Measurements from ENCODE around the gene DCAF10.
A peak's percentile ranks its signal among the peaks of the same experiment; 100 is the strongest.
"Not testable (repeated sequence)": the region's sequence is repeated elsewhere in the genome, so short reads cannot be mapped to it uniquely, and the experiment has no call there.

DCAF10 gene

DNA sequence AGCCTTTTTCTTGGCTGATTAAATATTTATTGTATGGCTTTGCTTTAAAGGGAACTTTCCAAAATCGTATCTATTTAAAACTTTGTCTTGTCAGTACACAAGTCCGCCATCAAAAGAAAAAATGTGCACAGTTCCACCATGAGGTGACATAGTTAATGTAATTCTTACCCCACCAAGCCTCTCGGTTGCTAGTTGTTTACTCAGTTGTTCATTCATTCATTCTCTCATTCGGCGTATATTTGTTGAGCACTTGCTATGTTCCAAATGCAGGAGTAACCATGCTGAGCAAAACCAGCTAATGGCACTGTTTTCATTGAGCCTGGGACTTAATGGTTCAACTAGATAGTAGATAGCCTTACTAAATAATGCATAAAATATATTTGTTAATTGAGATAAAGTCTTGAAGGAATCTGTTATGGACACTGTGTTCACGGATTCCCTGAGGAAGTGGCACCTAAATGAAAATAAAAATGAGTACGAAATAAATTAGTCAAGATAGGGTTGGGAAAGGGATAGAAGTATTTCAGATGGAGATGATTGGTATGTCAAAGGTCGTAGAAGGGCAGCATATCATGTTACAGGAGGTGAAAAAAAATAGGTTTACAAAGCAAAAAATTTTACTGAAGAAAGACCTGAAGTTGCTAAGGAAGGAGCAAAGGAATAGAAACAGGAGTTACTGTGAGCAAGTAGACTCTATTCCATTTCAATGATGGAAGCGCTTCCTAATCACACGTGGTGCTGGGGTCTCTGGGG, 1.5 kb downstream of the DCAF10 start:
- H3K9me3 Mint-ChIP-seq: no peaks in the 10 kb centered on the region
- H3K27ac Mint-ChIP-seq (ENCODE audit: low read depth): peak overlapping the region; percentile 69
- no peak for ATAC-seq (replicated peaks; ENCODE audit: extremely low read depth, poor library complexity, severe bottlenecking)
- H3K27me3 Mint-ChIP-seq: no peaks in the 10 kb centered on the region
- peak overlapping the region; percentile 86 for H3K4me3 Mint-ChIP-seq
- no peak for DNase-seq (ENCODE audit: low spot score in 2 of 2)
- peaks cover 13% of the 10 kb centered on the region for H3K36me3 Mint-ChIP-seq (ENCODE audit: insufficient read depth)
- H3K4me1 Mint-ChIP-seq: peaks cover 26% of the 10 kb centered on the region

DNA sequence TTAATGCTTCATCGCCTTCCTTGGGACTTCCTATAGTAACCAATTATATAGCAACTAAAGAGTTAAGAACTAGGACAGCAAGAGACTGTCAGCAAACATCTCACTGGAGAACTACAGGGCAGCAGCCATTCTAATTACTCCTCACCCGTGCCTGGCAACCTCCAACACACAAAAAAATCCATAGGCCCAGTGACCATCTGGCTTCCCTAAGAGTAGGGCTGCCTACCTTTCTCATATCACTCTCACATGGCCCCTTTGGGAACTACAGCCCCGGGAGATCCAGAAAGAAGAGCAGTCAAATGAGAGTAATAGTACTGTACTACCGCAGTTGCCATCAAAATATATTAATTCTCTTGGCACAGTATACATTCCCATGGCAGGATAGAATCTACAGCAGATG, 5.7 kb downstream of the DCAF10 start:
- Mint-ChIP-seq H3K4me1 (peaks cover 33% of the 10 kb centered on the region), H3K27me3 (no peaks in the 10 kb centered on the region), H3K9me3 (no peaks in the 10 kb centered on the region), H3K27ac (ENCODE audit: low read depth) (no peak overlapping the region), H3K36me3 (ENCODE audit: insufficient read depth) (peaks cover 7% of the 10 kb centered on the region), H3K4me3 (no peak overlapping the region)
- ATAC-seq (replicated peaks; ENCODE audit: extremely low read depth, poor library complexity, severe bottlenecking) (no peak), DNase-seq (ENCODE audit: low spot score in 2 of 2) (no peak)

DNA sequence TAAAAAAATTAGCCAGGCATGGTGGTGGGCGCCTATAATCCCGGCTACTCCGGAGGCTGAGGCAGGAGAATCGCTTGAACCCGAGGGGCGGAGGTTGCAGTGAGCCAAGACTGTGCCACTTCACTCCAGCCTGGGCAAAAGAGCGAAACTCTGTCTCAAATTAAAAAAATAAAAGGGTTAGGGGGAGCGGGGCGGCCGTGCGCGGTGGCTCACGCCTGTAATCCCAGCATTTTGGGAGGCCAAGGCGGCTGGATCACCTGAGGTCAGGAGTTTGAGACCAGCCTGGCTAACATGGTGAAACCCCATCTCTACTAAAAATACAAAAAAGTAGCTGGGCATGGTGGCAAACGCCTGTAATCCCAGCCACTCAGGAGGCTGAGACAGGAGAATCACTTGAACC, 9.1 kb downstream of the DCAF10 start:
- H3K36me3 Mint-ChIP-seq (ENCODE audit: insufficient read depth); H3K27ac Mint-ChIP-seq (ENCODE audit: low read depth); H3K4me3 Mint-ChIP-seq; H3K27me3 Mint-ChIP-seq; H3K9me3 Mint-ChIP-seq; ATAC-seq (replicated peaks; ENCODE audit: extremely low read depth, poor library complexity, severe bottlenecking); DNase-seq (ENCODE audit: low spot score in 2 of 2): not testable (repeated sequence)
- peaks cover 33% of the 10 kb centered on the region for H3K4me1 Mint-ChIP-seq

DNA sequence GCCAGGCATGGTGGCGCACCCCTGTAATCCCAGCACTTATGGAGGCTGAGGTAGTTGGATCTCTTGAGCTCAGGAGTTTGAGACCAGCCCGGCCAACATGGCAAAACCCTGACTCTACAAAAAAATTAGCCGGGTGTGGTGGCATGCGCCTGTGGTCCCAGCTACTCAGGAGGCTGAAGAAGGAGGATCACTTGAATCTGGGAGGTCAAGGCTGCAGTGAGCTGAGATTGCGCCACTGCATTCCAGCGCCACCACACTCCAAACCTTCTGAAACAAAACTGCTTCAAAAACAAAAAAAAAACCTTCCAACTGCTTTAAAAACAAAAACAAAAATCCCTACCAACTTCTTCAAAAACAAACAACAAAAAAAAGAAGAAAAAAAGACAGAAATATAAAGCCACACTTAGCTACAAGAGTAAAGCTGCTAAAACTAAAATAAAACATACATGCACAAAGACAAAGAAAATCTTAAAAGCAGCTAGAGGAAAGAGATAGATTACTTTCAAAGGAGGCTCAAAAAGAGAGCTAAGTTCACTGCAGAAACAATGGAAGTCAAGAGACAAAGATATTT, 11.4 kb downstream of the DCAF10 start:
- Mint-ChIP-seq H3K9me3 (no peaks in the 10 kb centered on the region), H3K27me3 (no peaks in the 10 kb centered on the region), H3K4me1 (peaks cover 18% of the 10 kb centered on the region), H3K4me3 (no peak overlapping the region), H3K36me3 (ENCODE audit: insufficient read depth) (peaks cover 5% of the 10 kb centered on the region), H3K27ac (ENCODE audit: low read depth) (no peak overlapping the region)
- ATAC-seq (replicated peaks; ENCODE audit: extremely low read depth, poor library complexity, severe bottlenecking) (no peak), DNase-seq (ENCODE audit: low spot score in 2 of 2) (no peak)

DNA sequence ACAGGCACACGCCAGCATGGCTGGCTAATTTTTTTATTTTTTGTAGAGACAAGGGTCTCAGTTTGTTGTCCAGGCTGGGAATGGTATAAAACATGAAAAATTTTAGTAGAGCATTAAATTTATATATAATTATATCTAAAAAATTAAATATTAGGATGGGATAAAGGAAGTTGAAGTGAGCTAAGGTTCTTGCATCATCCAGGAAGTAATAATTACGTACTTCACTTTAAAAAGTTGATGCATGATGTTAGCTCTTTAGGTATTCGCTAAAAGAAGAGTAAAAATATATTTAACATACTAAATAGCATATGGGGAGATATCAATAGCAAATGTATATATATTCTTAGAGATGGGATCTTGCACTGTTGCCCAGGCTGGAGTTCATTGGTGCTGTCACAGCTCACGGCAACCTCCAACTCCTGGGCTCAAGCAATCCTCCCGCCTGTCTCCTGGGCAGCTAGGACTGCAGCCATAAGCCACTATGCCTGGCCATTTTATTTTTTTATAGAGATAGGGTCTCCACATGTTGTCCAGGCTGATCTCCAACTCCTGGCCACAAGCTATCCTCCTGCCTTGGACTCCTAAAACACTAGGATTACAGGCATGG, 12.3 kb downstream of the DCAF10 start:
- DNase-seq (ENCODE audit: low spot score in 2 of 2) (no peak), ATAC-seq (replicated peaks; ENCODE audit: extremely low read depth, poor library complexity, severe bottlenecking) (no peak)
- Mint-ChIP-seq H3K4me1 (peaks cover 18% of the 10 kb centered on the region), H3K9me3 (no peaks in the 10 kb centered on the region), H3K27ac (ENCODE audit: low read depth) (no peak overlapping the region), H3K4me3 (no peak overlapping the region), H3K27me3 (no peaks in the 10 kb centered on the region), H3K36me3 (ENCODE audit: insufficient read depth) (peaks cover 5% of the 10 kb centered on the region)

DNA sequence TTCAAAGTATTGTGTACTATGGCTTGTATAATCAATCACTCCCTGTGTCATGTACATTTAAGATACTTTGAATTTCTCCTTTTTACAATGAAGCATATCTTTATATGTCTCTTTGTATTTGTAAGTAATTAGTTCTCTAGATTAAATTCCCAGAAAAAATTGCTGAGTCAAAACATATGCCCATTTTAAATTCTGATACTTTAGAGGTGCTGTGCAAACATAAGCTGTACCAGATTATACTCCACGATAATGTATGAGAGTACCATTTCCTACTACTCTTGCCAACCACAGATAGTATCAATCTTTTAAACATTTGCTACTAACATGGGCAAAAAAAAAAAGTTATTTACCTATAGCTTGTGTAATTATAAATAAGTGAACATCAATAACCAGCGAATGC, 18.3 kb downstream of the DCAF10 start:
- peaks cover 4% of the 10 kb centered on the region for H3K4me1 Mint-ChIP-seq
- H3K4me3 Mint-ChIP-seq: no peak overlapping the region
- no peak overlapping the region for H3K27ac Mint-ChIP-seq (ENCODE audit: low read depth)
- peaks cover 15% of the 10 kb centered on the region for H3K36me3 Mint-ChIP-seq (ENCODE audit: insufficient read depth)
- no peak for DNase-seq (ENCODE audit: low spot score in 2 of 2)
- no peaks in the 10 kb centered on the region for H3K27me3 Mint-ChIP-seq
- no peaks in the 10 kb centered on the region for H3K9me3 Mint-ChIP-seq
- ATAC-seq (replicated peaks; ENCODE audit: extremely low read depth, poor library complexity, severe bottlenecking): no peak

DNA sequence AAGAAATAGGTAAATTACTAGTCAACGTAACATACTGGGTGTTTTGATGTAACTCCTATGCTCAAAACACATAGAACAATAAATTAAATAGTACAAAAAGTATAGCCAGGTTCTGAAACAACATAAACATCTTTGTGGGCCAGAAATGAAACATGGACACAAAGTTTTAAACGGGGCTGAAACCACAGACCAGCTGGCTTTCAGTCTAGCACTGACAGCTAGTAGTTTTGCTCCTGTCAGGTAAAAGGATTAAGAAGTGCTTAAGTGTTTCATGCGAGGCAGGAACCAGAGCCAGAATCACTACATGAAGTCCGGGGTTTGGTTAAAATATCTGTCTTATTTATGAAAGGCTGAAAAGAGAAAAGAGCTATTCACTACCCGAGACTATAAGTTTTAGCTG, 19.5 kb downstream of the DCAF10 start:
- peaks cover 4% of the 10 kb centered on the region for H3K4me1 Mint-ChIP-seq
- H3K4me3 Mint-ChIP-seq: no peak overlapping the region
- H3K9me3 Mint-ChIP-seq: no peaks in the 10 kb centered on the region
- DNase-seq (ENCODE audit: low spot score in 2 of 2) (no peak), ATAC-seq (replicated peaks; ENCODE audit: extremely low read depth, poor library complexity, severe bottlenecking) (no peak)
- H3K36me3 Mint-ChIP-seq (ENCODE audit: insufficient read depth): peaks cover 22% of the 10 kb centered on the region
- H3K27ac Mint-ChIP-seq (ENCODE audit: low read depth): no peak overlapping the region
- no peaks in the 10 kb centered on the region for H3K27me3 Mint-ChIP-seq

DNA sequence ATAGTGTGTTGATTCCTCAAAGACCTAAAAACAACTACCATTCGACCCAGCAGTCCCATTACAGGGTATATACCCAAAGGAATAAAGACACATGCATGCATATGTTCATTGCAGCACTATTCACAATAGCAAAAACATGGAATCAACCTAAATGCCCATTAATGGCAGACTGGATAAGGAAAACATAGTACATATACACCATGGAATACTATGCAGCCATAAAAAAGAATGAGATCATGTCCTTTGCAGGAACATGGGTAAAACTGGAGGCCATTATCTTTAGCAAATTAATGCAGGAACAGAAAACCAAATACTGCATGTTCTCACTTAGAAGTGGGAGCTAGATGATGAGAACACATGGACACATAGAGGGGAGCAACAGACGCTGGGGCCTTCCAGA, 24.6 kb downstream of the DCAF10 start:
- not testable (repeated sequence) for H3K27me3 Mint-ChIP-seq; H3K4me1 Mint-ChIP-seq; H3K4me3 Mint-ChIP-seq; DNase-seq (ENCODE audit: low spot score in 2 of 2); H3K9me3 Mint-ChIP-seq; ATAC-seq (replicated peaks; ENCODE audit: extremely low read depth, poor library complexity, severe bottlenecking); H3K27ac Mint-ChIP-seq (ENCODE audit: low read depth)
- peaks cover 24% of the 10 kb centered on the region for H3K36me3 Mint-ChIP-seq (ENCODE audit: insufficient read depth)

DNA sequence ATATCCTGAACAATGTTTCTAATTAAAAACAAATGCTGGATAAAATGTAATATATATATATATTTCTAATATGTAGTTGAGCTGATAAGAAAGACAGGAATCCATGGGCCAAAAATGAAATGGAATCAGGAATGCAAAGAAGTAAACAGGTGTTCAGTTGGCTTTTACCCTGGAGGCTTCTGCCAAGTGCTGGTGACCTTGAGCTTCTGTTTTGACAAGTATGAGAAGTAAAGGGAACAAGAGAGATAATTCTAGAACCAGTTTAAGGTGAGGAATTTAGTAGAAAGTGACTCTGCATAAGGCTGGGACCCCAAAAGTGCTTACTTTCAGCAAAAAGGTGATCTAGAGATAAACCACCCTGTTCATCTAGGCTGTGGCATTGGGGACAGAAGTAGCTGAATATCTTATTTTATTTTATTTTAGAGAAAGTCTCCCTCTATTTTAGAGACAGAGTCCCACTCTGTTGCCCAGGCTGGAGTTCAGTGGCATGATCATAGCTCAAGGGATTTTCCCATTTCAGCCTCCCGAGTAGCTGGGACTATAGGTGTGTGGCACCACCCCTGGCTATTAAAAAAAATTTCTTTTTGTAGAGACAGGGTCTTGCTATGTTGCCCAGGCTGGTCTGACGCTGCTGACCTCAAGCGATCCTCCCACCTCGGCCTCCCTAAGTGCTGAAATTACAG, 27.0 kb downstream of the DCAF10 start:
- Mint-ChIP-seq H3K27me3 (no peaks in the 10 kb centered on the region), H3K36me3 (ENCODE audit: insufficient read depth) (peaks cover 21% of the 10 kb centered on the region), H3K4me3 (no peak overlapping the region), H3K4me1 (peaks cover 5% of the 10 kb centered on the region), H3K27ac (ENCODE audit: low read depth) (no peak overlapping the region), H3K9me3 (no peaks in the 10 kb centered on the region)
- ATAC-seq (replicated peaks; ENCODE audit: extremely low read depth, poor library complexity, severe bottlenecking) (no peak), DNase-seq (ENCODE audit: low spot score in 2 of 2) (no peak)

DNA sequence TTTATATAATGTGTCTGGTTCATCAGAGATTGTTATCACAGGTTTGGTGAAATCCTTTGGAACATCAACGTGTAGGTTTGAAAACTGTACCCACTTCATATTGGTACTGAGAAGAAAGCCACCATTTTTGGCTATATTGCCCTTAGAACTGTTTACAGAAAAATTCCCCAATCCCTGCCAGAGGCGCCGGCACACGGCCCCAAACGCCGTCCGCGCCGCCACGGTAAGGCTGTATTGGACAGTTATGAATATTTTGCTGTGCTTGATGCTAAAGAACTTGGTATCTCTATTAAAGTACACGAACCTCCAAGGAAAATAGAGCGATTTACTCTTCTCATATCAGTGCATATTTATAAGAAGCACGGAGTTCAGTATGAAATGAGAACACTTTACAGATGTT, 35.2 kb downstream of the DCAF10 start:
- Mint-ChIP-seq H3K36me3 (ENCODE audit: insufficient read depth) (peaks cover 12% of the 10 kb centered on the region), H3K27me3 (no peaks in the 10 kb centered on the region), H3K4me1 (peaks cover 7% of the 10 kb centered on the region), H3K27ac (ENCODE audit: low read depth) (no peak overlapping the region), H3K9me3 (no peaks in the 10 kb centered on the region), H3K4me3 (no peak overlapping the region)
- no peak for DNase-seq (ENCODE audit: low spot score in 2 of 2)
- ATAC-seq (replicated peaks; ENCODE audit: extremely low read depth, poor library complexity, severe bottlenecking): no peak

DNA sequence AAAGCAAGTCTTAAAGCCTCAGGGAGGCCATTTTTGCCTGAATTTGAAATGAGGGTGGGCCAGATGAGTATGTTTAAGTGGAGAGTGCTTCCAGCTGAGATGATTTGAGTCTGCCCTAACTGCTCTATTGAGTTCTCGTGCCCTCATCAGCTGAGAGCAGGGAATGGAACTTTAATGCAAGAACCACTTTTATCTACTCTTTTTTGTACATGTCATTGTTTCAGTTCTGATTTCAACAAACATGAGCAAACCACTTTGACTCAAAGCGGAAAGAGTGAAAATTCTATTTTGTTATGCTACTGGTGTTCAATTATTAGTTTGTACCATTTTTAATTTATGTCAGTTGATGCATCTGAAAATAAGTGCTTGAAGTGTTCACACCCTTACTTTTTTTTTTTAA, 35.8 kb downstream of the DCAF10 start:
- ATAC-seq (replicated peaks; ENCODE audit: extremely low read depth, poor library complexity, severe bottlenecking): no peak
- peaks cover 12% of the 10 kb centered on the region for H3K36me3 Mint-ChIP-seq (ENCODE audit: insufficient read depth)

DNA sequence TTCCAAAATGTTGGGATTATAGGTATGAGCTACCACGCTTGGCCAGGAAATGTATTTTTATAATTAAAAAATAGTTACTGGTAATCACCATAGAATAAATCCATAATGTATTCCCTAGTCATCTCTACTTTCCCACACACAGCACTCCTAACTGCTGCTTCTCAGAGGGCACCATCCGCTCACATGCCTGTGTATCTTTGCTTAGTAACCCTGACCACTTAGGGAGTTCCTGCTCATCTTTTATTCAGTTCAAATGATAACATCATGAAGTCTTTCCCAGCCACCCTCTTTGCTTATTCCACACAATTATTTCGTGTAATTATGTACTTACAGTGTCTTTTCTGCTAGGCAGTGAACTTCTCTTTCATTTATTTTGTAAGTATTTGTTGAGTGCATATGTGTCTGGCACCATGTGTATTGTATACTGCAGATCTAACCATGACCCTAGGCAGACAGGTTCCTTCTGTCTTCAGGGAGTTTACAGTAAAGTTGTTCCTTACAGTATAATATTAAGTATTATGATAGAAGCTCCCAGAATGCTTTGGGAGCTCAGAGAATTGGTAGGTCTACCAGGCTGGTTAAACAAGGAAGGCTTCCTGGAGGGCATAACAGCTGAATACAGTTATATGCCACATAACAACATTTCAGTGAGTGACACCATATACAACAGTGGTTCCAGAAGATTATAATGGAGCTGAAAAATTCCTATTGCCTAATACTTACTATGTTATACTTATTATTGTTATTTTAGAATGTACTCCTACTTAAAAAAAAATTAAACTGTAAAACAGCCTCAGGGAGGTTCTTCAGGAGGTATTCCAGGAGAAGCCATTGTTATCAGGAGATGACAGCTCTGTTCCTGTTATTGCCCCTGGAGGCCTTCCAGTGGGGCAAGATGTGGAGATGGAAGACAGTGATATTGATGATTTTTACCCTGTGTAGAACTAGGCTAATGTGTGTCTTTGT, 39.2 kb downstream of the DCAF10 start:
- H3K9me3 Mint-ChIP-seq: no peaks in the 10 kb centered on the region
- H3K27ac Mint-ChIP-seq (ENCODE audit: low read depth): no peak overlapping the region
- H3K36me3 Mint-ChIP-seq (ENCODE audit: insufficient read depth): peaks cover 15% of the 10 kb centered on the region
- H3K4me3 Mint-ChIP-seq: no peak overlapping the region
- H3K4me1 Mint-ChIP-seq: peaks cover 9% of the 10 kb centered on the region
- ATAC-seq (replicated peaks; ENCODE audit: extremely low read depth, poor library complexity, severe bottlenecking): no peak
- no peak for DNase-seq (ENCODE audit: low spot score in 2 of 2)
- no peaks in the 10 kb centered on the region for H3K27me3 Mint-ChIP-seq

More for the DNA sequence above, 35.8 kb downstream of the DCAF10 start:
- Mint-ChIP-seq H3K9me3 (no peaks in the 10 kb centered on the region), H3K4me1 (peaks cover 9% of the 10 kb centered on the region), H3K4me3 (no peak overlapping the region), H3K27me3 (no peaks in the 10 kb centered on the region), H3K27ac (ENCODE audit: low read depth) (no peak overlapping the region)
- DNase-seq (ENCODE audit: low spot score in 2 of 2): no peak

All from central memory CD8-positive, alpha-beta T cell (primary cell).